H1 (cell line): ENCODE results near the gene ANKUB1. TPM values are rescaled to one million over a fixed set of nuclear protein-coding genes. Genes with fewer than 3 reads are reported as not detected.

ENCODE experiments used
- CTCF ChIA-PET: fragments of 300-600 bp; sonication (Branson Sonifier 250); formaldehyde crosslinking; loops from one replicate; lab custom pipeline; 2021; ENCODE audit not compliant: partially characterized antibody; lab: Charles Lee
- POLR2A ChIA-PET: fragments of 300-600 bp; sonication (Branson Sonifier 250); formaldehyde crosslinking; loops from one replicate; lab custom pipeline; 2021; ENCODE audit warnings: inconsistent platforms; ENCODE audit not compliant: partially characterized antibody; lab: Charles Lee
- DNase-seq, 2 experiments: peaks; one replicate each; pipeline versions ENCODE4 v3.0.0 to v3.0.0-alpha.2; 2010 to 2022; ENCODE audit warnings: low spot score in 2 of 2, low read depth in 1 of 2, mixed read lengths in 1 of 2
- FAIRE-seq: peaks from 2 replicates; lab custom pipeline; 2011; peaks lifted over from hg19 to GRCh38; lab: Jason Lieb, UNC
- H2AFZ ChIP-seq: 2 replicates; pipeline ENCODE4 v1.8.1; 2012; ENCODE audit warnings: low read length, inconsistent platforms
- H2AK5ac ChIP-seq: 2 replicates; pipeline ENCODE4 v1.6.1; 2013; ENCODE audit warnings: low read depth, low read length
- H2BK120ac ChIP-seq: replicated peaks from 2 replicates; pipeline ENCODE3; 2013; ENCODE audit warnings: low read depth, low read length, inconsistent platforms
- H2BK12ac ChIP-seq: 2 replicates; pipeline ENCODE4 v1.6.1; 2013; ENCODE audit warnings: low read depth, low read length
- H2BK15ac ChIP-seq: 2 replicates; pipeline ENCODE4 v1.6.1; 2013; ENCODE audit warnings: low read length
- H2BK20ac ChIP-seq: 2 replicates; pipeline ENCODE4 v1.6.1; 2013; ENCODE audit warnings: low read length
- H2BK5ac ChIP-seq: 2 replicates; pipeline ENCODE4 v1.6.1; 2013; ENCODE audit warnings: low read depth, low read length
- H3K14ac ChIP-seq: 2 replicates; pipeline ENCODE4 v1.6.1; 2013; ENCODE audit warnings: inconsistent platforms; ENCODE audit not compliant: insufficient read length
- H3K18ac ChIP-seq: 2 replicates; pipeline ENCODE4 v1.6.1; 2013; ENCODE audit warnings: low read length; ENCODE audit errors: extremely low read depth
- H3K23ac ChIP-seq: 2 replicates; pipeline ENCODE4 v1.6.1; 2013; ENCODE audit warnings: inconsistent platforms; ENCODE audit not compliant: insufficient read length
- H3K23me2 ChIP-seq: 2 replicates; pipeline ENCODE4 v1.6.1; 2013; ENCODE audit warnings: low read depth, low read length
- H3K27ac ChIP-seq: 2 replicates; pipeline ENCODE4 v1.6.1; 2011; ENCODE audit warnings: low read depth, low read length, inconsistent platforms
- H3K27me3 ChIP-seq, 4 experiments: replicated peaks in 1 of 4; 1 replicate in 1 of 4; 2 replicates in 3 of 4; pipeline versions ENCODE4 v1.6.1 to v1.8.1; 2011 to 2013; ENCODE audit warnings: low read length in 3 of 4, mild to moderate bottlenecking in 3 of 4, inconsistent platforms in 2 of 4, mixed read lengths in 2 of 4, moderate library complexity in 1 of 4; ENCODE audit not compliant: control insufficient read depth in 3 of 4, insufficient read depth in 3 of 4; ENCODE audit errors: extremely low read depth in 1 of 4
- H3K36me3 ChIP-seq, 4 experiments: 2 replicates each; pipeline versions ENCODE4 v1.6.1 to v1.8.1; 2011 to 2013; ENCODE audit warnings: mild to moderate bottlenecking in 4 of 4, low read length in 3 of 4, moderate library complexity in 2 of 4, control low read depth in 1 of 4, inconsistent platforms in 1 of 4; ENCODE audit not compliant: insufficient read depth in 4 of 4, control insufficient read depth in 2 of 4
- H3K4ac ChIP-seq: replicated peaks from 2 replicates; pipeline ENCODE3; 2013; ENCODE audit warnings: low read length, low read depth, mixed read lengths, inconsistent platforms; ENCODE audit not compliant: insufficient read length
- H3K4me1 ChIP-seq, 4 experiments: replicated peaks in 1 of 4; 1 replicate in 1 of 4; 2 replicates in 3 of 4; pipeline versions ENCODE4 v1.6.1 to v1.8.1; 2011 to 2013; ENCODE audit warnings: low read length in 3 of 4, inconsistent platforms in 2 of 4, mixed read lengths in 1 of 4; ENCODE audit not compliant: insufficient read depth in 4 of 4, control insufficient read depth in 3 of 4
- H3K4me2 ChIP-seq, 2 experiments: 2 replicates each; pipeline versions ENCODE4 v1.6.1 to v1.8.1; 2011 to 2013; ENCODE audit warnings: low read depth in 2 of 2, low read length in 2 of 2, control low read depth in 1 of 2, inconsistent platforms in 1 of 2, mild to moderate bottlenecking in 1 of 2; ENCODE audit not compliant: insufficient read depth in 1 of 2
- H3K4me3 ChIP-seq, 4 experiments: fragments of 200-600, 300-600 bp in 1 of 4; sonication (generic), shearing (Covaris generic), sonication (Bioruptor Twin) in 1 of 4; 2 replicates each; pipeline versions ENCODE4 v1.5.1 to v1.8.1; 2011 to 2016; ENCODE audit warnings: low read length in 4 of 4, low read depth in 3 of 4, control low read depth in 2 of 4, inconsistent platforms in 2 of 4, mild to moderate bottlenecking in 2 of 4, mixed read lengths in 1 of 4, moderate library complexity in 1 of 4; ENCODE audit not compliant: insufficient read depth in 2 of 4; ENCODE audit errors: extremely low read depth in 1 of 4
- H3K56ac ChIP-seq: replicated peaks from 2 replicates; pipeline ENCODE3; 2013; ENCODE audit warnings: low read depth, mild to moderate bottlenecking, mixed read lengths, low read length, inconsistent platforms; ENCODE audit not compliant: insufficient read length
- H3K79me1 ChIP-seq: 2 replicates; pipeline ENCODE4 v1.6.1; 2013; ENCODE audit warnings: low read depth, low read length, control low read depth
- H3K79me2 ChIP-seq, 2 experiments: 2 replicates each; pipeline versions ENCODE4 v1.6.1 to v1.8.1; 2012 to 2013; ENCODE audit warnings: low read length in 2 of 2, mild to moderate bottlenecking in 2 of 2, inconsistent platforms in 1 of 2; ENCODE audit not compliant: insufficient read depth in 2 of 2, control insufficient read depth in 1 of 2
- H3K9ac ChIP-seq, 4 experiments: replicated peaks in 1 of 4; 1 replicate in 1 of 4; 2 replicates in 3 of 4; pipeline versions ENCODE4 v1.6.1 to v1.8.1; 2011 to 2013; ENCODE audit warnings: low read depth in 3 of 4, low read length in 3 of 4, control low read depth in 2 of 4, mild to moderate bottlenecking in 2 of 4, moderate library complexity in 2 of 4, inconsistent platforms in 1 of 4; ENCODE audit errors: extremely low read depth in 1 of 4
- H3K9me3 ChIP-seq, 2 experiments: 2 replicates each; pipeline versions ENCODE4 v1.6.1 to v1.8.1; 2012 to 2013; ENCODE audit warnings: mild to moderate bottlenecking in 2 of 2, moderate library complexity in 2 of 2, control low read depth in 1 of 2, inconsistent platforms in 1 of 2, low read depth in 1 of 2, low read length in 1 of 2, mixed read lengths in 1 of 2; ENCODE audit not compliant: insufficient read depth in 2 of 2
- H4K20me1 ChIP-seq, 2 experiments: replicated peaks in 1 of 2; 2 replicates each; pipeline versions ENCODE3 to v1.8.1; 2011 to 2013; ENCODE audit warnings: inconsistent platforms in 2 of 2, low read length in 2 of 2, mild to moderate bottlenecking in 1 of 2; ENCODE audit not compliant: insufficient read depth in 2 of 2, control insufficient read depth in 1 of 2
- H4K5ac ChIP-seq: 2 replicates; pipeline ENCODE4 v1.6.1; 2013; ENCODE audit warnings: low read length, low read depth, mixed read lengths, inconsistent platforms; ENCODE audit not compliant: insufficient read length
- H4K8ac ChIP-seq: 2 replicates; pipeline ENCODE4 v1.8.0; 2013; ENCODE audit warnings: mild to moderate bottlenecking, moderate library complexity, low read length, inconsistent platforms; ENCODE audit not compliant: insufficient read depth; ENCODE audit errors: extremely low read depth
- H4K91ac ChIP-seq: replicated peaks from 2 replicates; pipeline ENCODE3; 2013; ENCODE audit warnings: low read length, mixed read lengths, inconsistent platforms; ENCODE audit not compliant: insufficient read length
- EZH2 ChIP-seq: fragments of 200-600 bp; sonication (generic); IDR thresholded peaks from 2 replicates; pipeline ENCODE4 v1.7.1; 2012; ENCODE audit warnings: low read depth, mild to moderate bottlenecking, moderate library complexity, low read length, inconsistent platforms; ENCODE audit not compliant: severe bottlenecking
- WGBS, 2 experiments: shearing (Covaris generic) in 1 of 2; methylation state at CpG; one replicate each; pipeline versions ENCODE4 v1.1.6 to v1.1.7; 2013 to 2015; ENCODE audit warnings: low lambda C conversion rate in 2 of 2, mixed read lengths in 2 of 2, inconsistent platforms in 1 of 2, low coverage in 1 of 2, missing lambda C conversion rate in 1 of 2; ENCODE audit not compliant: insufficient replicate concordance in 2 of 2, insufficient coverage in 1 of 2, insufficient read length in 1 of 2; ENCODE audit errors: extremely low coverage in 1 of 2, missing lambda C conversion rate in 1 of 2; 5-methylcytosine and 5-hydroxymethylcytosine counted together
- polyA plus RNA-seq, 7 experiments: library from polyadenylated mRNA; depleted of rRNA in 3 of 7; stranded (reverse) in 5 of 7; unstranded in 2 of 7; fragments of >200 nt in 5 of 7; fragments of 200-250 nt in 2 of 7; gene quantifications; 1 replicate in 5 of 7; 2 replicates in 1 of 7; 4 replicates in 1 of 7; pipeline versions ENCODE4 v1.2.1 to v1.2.3, GENCODE V29; 2011 to 2013; ENCODE audit warnings: missing spikeins in 2 of 7, mixed read lengths in 2 of 7
- total RNA-seq: library from RNA; stranded (reverse); fragmentation: NEBNext Ultra II Directional; extraction: Animal tissue kit (Norgen Biotek cat#: 25700); gene quantifications from 2 replicates; pipeline ENCODE4 v1.2.1, GENCODE V29; 2021

The ANKUB1 gene
- total and polyA plus RNA-seq, 2 of the 8 experiments (the other 6 are each of a cell fraction or from before 2014, with no cell fraction given): not detected

DNA sequence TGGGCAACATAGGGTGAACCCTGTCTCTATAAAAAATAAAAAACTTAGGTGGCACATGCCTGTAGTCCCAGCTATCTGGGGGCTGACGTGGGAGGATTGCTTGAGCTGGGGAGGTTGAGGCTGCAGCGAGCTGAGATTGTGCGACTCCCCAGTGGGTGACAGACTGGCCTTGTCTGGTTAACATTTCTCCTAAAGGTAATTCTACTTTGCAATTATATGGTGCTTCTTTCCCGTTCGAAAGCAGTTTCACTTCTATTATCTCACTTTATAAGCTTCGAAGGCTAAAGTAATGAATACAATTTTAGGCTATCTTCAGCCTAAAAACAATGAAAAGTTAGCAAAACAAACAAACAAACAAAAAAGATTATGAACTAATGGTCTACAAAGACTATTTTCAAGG is 75.4 kb downstream of the ANKUB1 start:
- Histone ChIP-seq H3K23me2 (no peaks in the 10 kb centered on the region), H3K79me2 (no peaks in the 10 kb centered on the region), H3K27ac (no peak overlapping the region), H3K4me2 (no peak overlapping the region), H4K5ac (no peak overlapping the region), H4K91ac (no peak overlapping the region), H2BK5ac (no peak overlapping the region), H3K4ac (no peak overlapping the region), H2AK5ac (no peak overlapping the region), H4K20me1 (no peaks in the 10 kb centered on the region), H3K36me3 (no peaks in the 10 kb centered on the region), H3K14ac (no peak overlapping the region), H3K27me3 (no peaks in the 10 kb centered on the region), H3K4me1 (no peaks in the 10 kb centered on the region; a peak in 1 of 7 replicates), H3K18ac (no peak overlapping the region), H3K23ac (no peak overlapping the region), H3K56ac (no peak overlapping the region), H4K8ac (no peak overlapping the region), H3K9ac (no peak overlapping the region), H2BK12ac (no peak overlapping the region), H3K4me3 (no peak overlapping the region), H2AFZ (no peak overlapping the region), H2BK120ac (no peak overlapping the region), H3K79me1 (no peaks in the 10 kb centered on the region), H3K9me3 (peaks cover 0 to 15% of the 10 kb centered on the region in 2 experiments; a peak in 2 of 4 replicates), H2BK20ac (no peak overlapping the region), H2BK15ac (no peak overlapping the region)
- TF ChIP-seq EZH2: no peak
- 89% methylated on average over 6 of the region's 6 CpGs; no CpG with 5 or more reads in 1 of the 2 experiments for whole genome bisulfite sequencing, 2 experiments
- POLR2A ChIA-PET: interaction anchor here (1.0 to 1.4 kb wide), 3 partner anchors 58 to 153 kb away, joined by 3 to 4 read pairs (median 3); no protein-coding TSS in a partner anchor
- DNase-seq (no peak), FAIRE-seq (no peak)
- CTCF ChIA-PET: interaction anchor here (0.6 to 7.9 kb wide), 54 partner anchors 9 to 761 kb away, joined by 3 to 72 read pairs (median 4); partner anchors contain the start of gene COMMD2
